ENCODE results near the gene LCP2.

The LCP2 gene
- total RNA-seq: 138 to 249 reads per million in 2 donors

DNA sequence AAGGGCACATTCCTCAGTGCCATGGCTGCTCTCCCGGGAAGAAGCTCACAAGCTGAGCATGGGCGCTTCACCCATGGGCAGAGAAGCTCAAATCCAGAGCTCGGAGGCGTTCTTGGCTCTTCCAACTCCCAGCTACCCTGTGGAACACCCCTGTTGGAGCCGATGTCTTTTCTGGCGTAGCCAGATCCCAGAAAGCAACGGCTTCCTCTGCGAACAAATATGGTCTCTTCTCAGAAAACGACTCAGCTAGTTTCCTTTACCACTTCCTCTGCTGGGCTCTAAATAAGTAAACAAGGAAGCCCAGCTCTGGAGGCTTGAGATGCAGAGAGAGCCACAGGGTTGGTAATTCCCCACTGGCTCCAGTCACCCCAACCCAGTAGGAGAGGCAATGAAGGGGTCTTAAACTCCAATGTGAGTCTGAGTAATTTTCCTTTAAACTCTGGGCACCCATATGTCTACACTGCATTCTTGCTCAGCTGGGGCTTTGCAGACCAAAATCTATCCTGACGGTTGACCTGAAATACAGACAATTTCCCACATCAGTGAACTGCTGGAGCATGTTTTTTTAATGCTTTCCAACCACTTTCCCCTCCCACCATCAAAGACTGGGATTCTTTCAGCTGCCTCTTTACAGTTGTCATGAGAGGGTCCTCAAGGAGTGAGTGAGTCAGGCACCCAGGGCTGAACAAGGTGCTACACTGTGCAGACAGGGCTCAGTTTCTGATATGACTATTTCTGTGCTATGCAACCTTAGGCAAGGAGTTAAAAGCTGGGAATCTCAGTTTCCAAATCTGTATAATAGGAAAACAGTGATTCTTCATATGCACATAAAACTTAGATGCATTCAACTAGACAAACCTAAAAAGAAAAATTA, at the start of gene LCP2:
Gene LCP2 (minus strand): TSS at position 189 of the 874 bp plus-strand sequence. CDS start 166 bp downstream, at position 23.
- peak; percentile 36 for DNase-seq

GRCh38 chr5:170347022-170347567, 49.5 kb upstream of the LCP2 start:
- no peak for DNase-seq

DNA sequence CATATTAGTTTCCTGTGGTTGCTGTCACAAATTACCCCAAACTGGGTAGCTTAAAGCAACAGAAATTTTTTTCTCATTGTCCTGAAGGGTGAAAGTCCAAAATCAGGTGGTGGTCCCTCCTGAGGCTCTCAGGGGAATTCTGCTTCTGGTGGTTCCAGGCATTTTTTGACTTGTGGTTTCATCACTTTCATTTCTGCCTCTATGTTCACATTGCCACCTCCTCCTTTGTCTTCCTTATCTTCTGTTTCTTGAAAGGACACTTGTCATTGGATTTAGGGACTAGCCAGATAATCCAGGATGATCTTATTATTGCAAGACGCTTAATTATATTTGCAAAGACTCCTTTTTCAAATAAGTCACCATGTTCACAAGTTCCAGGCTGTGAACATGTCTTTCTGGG, 48.4 kb upstream of the LCP2 start:
- DNase-seq: no peak

DNA sequence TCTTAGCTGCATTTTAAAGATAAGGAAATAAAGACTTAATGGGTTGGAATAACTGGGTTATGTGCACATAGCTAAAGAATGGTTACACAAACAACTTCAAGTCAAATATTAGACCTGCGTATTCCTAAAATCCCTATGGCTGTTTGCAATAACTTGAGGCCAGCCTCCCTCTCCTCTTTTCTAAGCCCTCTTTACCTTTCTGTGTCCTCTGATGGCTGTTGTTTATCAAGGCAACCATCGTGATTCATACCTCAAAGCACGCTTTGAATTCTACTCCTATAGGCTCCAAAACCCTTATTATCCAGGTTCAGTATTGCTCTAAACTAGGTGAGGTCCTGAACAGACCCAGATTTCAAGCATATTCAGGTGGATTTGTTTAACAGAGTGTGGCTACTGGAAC, 45.6 kb upstream of the LCP2 start:
- no peak for DNase-seq

DNA sequence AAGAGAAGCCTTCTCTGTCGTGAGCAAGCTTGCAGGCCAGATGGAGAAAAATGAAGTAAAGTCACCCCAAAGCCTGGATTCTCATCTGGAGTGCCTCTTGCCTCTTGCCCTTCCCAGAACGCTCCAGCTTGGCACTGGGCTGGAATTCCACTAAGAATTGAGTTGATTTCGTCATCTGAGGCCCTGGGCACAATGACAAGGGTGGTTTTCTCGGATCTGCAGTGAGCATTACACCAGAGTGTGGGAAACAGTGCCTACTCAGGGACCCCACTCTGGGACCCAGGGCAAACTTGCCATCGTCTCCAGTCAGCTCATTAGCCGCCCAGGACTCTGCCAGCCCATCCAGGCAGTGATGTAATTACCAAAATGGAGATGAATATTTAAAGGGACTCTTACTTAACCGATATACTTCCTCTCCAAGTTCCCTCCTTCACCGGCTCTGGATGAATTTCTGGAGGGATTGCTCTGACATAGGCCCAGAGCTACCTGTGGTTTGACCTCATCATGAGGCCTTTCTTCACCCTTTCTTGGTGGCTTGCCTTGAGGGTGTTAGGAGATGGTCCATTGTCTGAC, 44.7 kb upstream of the LCP2 start:
- DNase-seq: no peak

DNA sequence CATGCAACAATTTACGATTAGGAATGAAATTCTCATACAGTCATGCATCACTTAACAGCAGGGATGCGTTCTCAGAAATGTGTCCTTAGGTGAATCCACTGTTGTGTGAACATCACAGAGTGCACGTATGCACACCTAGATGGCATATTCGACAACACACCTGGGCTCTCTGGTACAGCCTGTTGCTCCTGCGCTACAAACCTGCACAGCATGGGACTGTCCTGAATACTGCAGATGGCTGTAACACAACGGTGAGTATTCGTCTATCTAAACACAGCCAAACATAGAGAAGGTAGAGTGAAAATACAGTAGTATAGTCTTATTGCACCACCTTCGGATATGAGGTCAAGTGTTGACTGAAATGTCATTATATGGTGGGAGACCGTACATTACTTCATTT, 44.0 kb upstream of the LCP2 start:
- DNase-seq: no peak

DNA sequence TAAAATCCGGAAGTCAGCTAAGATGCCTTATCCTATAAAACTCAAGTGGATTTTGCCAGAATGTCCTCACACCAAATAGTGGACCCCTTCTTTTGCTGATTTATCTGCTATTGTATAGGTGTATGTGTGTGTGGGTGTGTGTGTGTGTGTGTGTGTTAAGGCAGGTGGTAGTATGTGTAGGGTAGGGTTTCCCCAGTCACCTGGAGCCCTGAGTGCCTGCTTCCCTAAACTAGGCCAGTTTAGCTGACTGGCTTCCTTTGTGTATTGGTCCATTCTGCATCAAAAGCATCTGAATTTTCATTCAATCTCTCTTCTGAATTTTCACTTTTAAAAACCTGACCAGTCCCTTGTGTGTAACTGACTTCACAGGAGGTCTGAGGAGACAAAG, 42.2 kb upstream of the LCP2 start:
- DNase-seq: no peak

DNA sequence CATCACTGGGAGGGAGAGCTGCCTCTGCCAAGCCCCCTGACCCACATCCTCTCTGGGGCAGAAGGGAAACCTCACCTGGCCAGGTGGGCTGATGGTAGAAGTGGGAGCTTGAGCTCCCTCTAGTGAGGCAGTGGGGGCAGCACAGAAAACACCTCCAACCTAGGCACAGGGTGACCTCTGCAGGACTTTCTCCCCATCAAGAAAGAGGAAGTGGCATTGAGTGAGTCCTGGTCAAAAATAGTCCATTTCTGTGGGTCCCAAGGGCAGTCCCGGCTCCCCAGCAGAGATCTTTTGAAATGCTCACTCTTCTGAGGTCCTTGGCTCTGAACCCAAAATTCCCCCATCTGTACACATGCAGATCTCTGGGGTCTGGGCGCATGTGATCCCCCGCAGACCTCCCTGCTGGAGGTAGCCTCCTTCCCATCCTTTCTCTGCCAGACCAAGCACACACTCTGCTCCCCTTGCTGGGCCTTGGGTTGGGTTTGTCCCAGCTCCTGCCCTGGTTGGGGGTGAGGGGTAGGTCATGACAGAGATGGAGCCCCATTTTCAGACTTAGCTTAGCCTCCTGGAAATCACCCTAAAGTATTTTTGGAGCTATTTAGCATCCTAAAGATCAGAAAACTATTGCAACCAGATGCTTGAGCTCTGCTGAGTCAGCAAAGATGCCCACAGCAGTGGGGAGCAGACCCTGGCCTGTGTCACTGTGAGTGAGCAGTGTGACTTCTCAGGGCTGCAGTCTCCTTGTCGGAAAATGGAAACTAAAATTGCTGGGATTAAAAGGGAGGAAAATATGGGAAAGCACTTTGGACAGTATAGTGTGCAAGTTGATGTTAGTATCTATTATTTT, 41.6 kb upstream of the LCP2 start:
- peak; percentile 41 for DNase-seq

DNA sequence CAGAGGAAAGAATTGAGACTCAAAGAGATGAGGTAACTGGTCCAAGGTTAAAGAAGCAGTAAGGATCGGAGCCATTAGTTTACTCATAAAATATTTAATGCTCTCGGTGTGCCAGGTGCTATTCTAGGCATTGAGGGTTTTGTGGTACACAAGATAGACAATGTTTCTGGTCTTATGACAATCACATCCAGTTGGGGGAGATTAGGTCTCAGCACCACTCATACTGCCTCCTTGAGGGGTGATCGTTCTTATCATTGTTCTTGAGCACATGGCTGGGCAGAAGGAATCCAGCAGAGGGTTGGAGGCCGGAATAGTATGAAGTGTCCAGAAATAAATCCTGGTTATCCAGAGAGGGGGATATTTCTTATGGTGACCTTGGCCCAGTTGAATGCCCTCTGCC, 40.7 kb upstream of the LCP2 start:
- no peak for DNase-seq

- DNase-seq: no peak
Observed at GRCh38 chr5:170337045-170337733, 39.6 kb upstream of the LCP2 start.

- no peak for DNase-seq
Observed at GRCh38 chr5:170336065-170336464, 38.5 kb upstream of the LCP2 start.

GRCh38 chr5:170334626-170335025, 37.0 kb upstream of the LCP2 start:
- DNase-seq: no peak

- DNase-seq: peak; percentile 49
Observed at GRCh38 chr5:170333161-170333910, 35.8 kb upstream of the LCP2 start.

- DNase-seq: no peak
Observed at GRCh38 chr5:170332058-170332457, 34.5 kb upstream of the LCP2 start.

GRCh38 chr5:170330568-170331054, 33.0 kb upstream of the LCP2 start:
- DNase-seq: no peak

DNA sequence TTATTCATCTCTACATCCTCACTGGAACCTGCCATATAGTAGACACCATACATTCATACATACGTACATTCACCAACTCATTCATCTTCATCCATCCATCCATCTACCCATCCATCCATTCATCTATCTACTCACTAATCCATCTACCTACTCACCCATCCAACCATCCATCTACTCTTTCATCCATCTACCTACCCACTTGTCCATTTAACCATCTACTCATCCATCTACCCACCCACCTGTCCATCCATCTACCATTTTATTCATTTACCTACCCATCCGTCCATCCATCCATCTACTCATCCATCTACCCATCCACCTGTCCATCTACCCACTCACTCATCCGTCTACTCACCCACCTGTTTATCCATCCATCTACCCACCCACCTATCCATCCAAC, 31.9 kb upstream of the LCP2 start:
- no peak for DNase-seq

- DNase-seq: no peak
Observed at GRCh38 chr5:170327829-170328228, 30.3 kb upstream of the LCP2 start.

DNA sequence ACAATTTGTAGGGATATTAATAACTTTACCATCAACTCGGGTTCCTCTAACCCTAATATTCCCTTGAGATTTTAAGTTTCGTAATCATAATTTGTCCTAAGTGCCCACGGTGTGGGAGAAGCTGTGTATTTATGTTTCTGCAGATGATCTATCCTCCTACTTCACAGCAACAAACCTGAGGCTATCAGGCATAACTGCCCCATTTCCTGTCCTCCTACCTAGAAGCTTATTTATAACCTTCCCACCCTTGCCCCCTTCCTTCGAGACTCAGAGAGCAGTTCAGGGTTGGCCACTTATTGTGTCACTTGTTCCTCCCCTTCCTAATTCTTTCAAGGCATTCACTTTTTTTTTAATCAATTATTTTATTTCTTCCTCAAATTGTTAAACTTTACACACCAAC, 29.6 kb upstream of the LCP2 start:
- DNase-seq: no peak

GRCh38 chr5:170319301-170319700, 21.7 kb upstream of the LCP2 start:
- no peak for DNase-seq

- DNase-seq: no peak
Observed at GRCh38 chr5:170317499-170317898, 19.9 kb upstream of the LCP2 start.

- no peak for DNase-seq
Observed at GRCh38 chr5:170316937-170317336, 19.4 kb upstream of the LCP2 start.

DNA sequence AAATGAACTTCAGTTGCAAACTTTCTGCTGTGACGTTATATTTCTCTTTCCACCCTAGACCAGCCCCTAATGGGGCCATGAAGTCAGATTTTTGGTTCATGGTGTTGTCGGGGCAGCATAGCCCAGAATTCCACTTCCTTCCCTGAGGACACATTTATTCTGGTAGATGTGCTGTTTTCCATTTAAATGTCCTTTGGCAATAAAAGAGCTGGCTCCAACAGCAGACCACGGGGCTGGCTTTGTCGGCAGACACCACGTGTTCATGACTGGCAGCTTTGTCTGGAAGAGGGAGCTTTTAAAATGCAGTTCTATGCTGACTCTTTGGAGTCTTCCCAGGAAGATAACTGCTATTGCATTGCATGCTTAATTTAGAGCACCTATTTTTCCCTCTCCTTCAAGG, 17.6 kb upstream of the LCP2 start:
- DNase-seq: no peak

Measured in T-helper 9 cell (primary cell).